ENCODE measurements around the gene FNBP1. TPM values are rescaled to one million over a fixed set of nuclear protein-coding genes. Genes with fewer than 3 reads are reported as not detected.

Gene FNBP1
- total and polyA plus RNA-seq, 2 of the 8 experiments (the other 6 are each of a cell fraction or from before 2014, with no cell fraction given): 7.2 to 40.9 TPM

DNA sequence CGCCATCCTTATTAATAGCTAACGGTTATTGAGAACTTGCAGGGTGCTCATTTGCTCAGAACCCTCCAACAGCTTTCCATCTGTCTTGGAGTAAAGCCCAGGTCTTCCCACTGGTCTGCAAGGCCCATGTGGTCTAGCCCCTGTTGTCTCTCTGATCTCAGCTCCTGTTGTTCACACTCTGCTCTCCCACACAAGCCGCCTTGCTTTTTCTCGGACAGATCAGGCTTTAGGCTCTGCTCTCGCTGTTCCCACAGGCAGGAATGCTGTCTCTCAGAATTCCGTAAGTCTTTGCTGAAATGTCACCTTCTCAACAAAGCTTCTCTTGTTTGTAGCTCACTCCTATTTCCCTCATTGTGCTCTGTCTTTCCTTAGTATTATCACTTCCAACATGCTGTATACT lies 45.1 kb upstream of the FNBP1 start:
- no peak overlapping the region for H2BK120ac ChIP-seq (replicated peaks; ENCODE audit: low read depth, low read length)
- H3K9me3 ChIP-seq (ENCODE audit: insufficient read depth in 2 of 2, low read depth in 1 of 2, low read length in 1 of 2): no peaks in the 10 kb centered on the region
- H3K23ac ChIP-seq (ENCODE audit: insufficient read length): no peak overlapping the region
- no peaks in the 10 kb centered on the region for H3K4me1 ChIP-seq (replicated peaks in 1 of 4; ENCODE audit: control insufficient read depth in 3 of 4, insufficient read depth in 4 of 4, low read length in 3 of 4)
- H3K56ac ChIP-seq (replicated peaks; ENCODE audit: insufficient read length, low read depth, low read length): no peak overlapping the region
- H2AFZ ChIP-seq (ENCODE audit: low read length): no peak overlapping the region
- H4K5ac ChIP-seq (ENCODE audit: insufficient read length, low read depth, low read length): no peak overlapping the region
- no peak overlapping the region for H3K9ac ChIP-seq (replicated peaks in 1 of 4; ENCODE audit: extremely low read depth in 1 of 4, low read depth in 3 of 4, low read length in 3 of 4)
- ChIA-PET POLR2A (ENCODE audit: partially characterized antibody) (interaction anchor here (0.6 kb wide), 1 partner anchor 58 kb away, joined by 3 read pairs; no protein-coding TSS in a partner anchor), CTCF (ENCODE audit: partially characterized antibody) (interaction anchor here (0.5 to 0.6 kb wide), 2 partner anchors 180 to 462 kb away, joined by 3 to 4 read pairs; no protein-coding TSS in a partner anchor)
- H3K27me3 ChIP-seq (replicated peaks in 1 of 4; ENCODE audit: control insufficient read depth in 3 of 4, extremely low read depth in 1 of 4, insufficient read depth in 3 of 4, low read length in 3 of 4): no peaks in the 10 kb centered on the region
- no peak overlapping the region for H2BK5ac ChIP-seq (ENCODE audit: low read depth, low read length)
- H4K8ac ChIP-seq (ENCODE audit: extremely low read depth, insufficient read depth, low read length): no peak overlapping the region
- no peak overlapping the region for H4K91ac ChIP-seq (replicated peaks; ENCODE audit: insufficient read length, low read length)
- no peak overlapping the region for H3K18ac ChIP-seq (ENCODE audit: extremely low read depth, low read length)
- no peak overlapping the region for H3K14ac ChIP-seq (ENCODE audit: insufficient read length)
- H4K20me1 ChIP-seq (replicated peaks in 1 of 2; ENCODE audit: control insufficient read depth in 1 of 2, insufficient read depth in 2 of 2, low read length in 2 of 2): no peaks in the 10 kb centered on the region
- no peaks in the 10 kb centered on the region for H3K79me2 ChIP-seq (ENCODE audit: control insufficient read depth in 1 of 2, insufficient read depth in 2 of 2, low read length in 2 of 2)
- no peak overlapping the region for H3K4ac ChIP-seq (replicated peaks; ENCODE audit: insufficient read length, low read depth, low read length)
- WGBS, 2 experiments (ENCODE audit: extremely low coverage in 1 of 2, insufficient coverage in 1 of 2, insufficient read length in 1 of 2, insufficient replicate concordance in 2 of 2, low coverage in 1 of 2, low lambda C conversion rate in 2 of 2, missing lambda C conversion rate in 1 of 2): 95% methylated on average over 6 of the region's 6 CpGs; no CpG with 5 or more reads in 1 of the 2 experiments
- H3K23me2 ChIP-seq (ENCODE audit: low read depth, low read length): no peaks in the 10 kb centered on the region
- H3K4me3 ChIP-seq (ENCODE audit: extremely low read depth in 1 of 4, insufficient read depth in 2 of 4, low read depth in 3 of 4, low read length in 4 of 4): no peak overlapping the region
- H2AK5ac ChIP-seq (ENCODE audit: low read depth, low read length): no peak overlapping the region
- no peaks in the 10 kb centered on the region for H3K79me1 ChIP-seq (ENCODE audit: low read depth, low read length)
- H2BK20ac ChIP-seq (ENCODE audit: low read length): no peak overlapping the region
- DNase-seq (ENCODE audit: low read depth in 1 of 2, low spot score in 2 of 2) (no peak), FAIRE-seq (no peak)
- H3K27ac ChIP-seq (ENCODE audit: low read depth, low read length): no peak overlapping the region
- no peak for TF ChIP-seq SIX5 (IDR thresholded peaks at IDR 0.05; ENCODE audit: low read depth, low read length)
- no peak for TF ChIP-seq CEBPB (IDR thresholded peaks at IDR 0.05; ENCODE audit: low read depth, low read length)
- TF ChIP-seq SP1 (IDR thresholded peaks at IDR 0.05; ENCODE audit: low read depth, low read length): no peak
- no peak for TF ChIP-seq RNF2 (IDR thresholded peaks at IDR 0.05; ENCODE audit: borderline replicate concordance, low read depth, low read length, missing control alignments, poor library complexity, severe bottlenecking)
- no peak for TF ChIP-seq MAFK (IDR thresholded peaks at IDR 0.05; ENCODE audit: low read depth, low read length)
- no peak for TF ChIP-seq CBX8 (IDR thresholded peaks at IDR 0.05; ENCODE audit: borderline replicate concordance, low read depth, low read length)
- no peak overlapping the region for H3K4me2 ChIP-seq (ENCODE audit: insufficient read depth in 1 of 2, low read depth in 2 of 2, low read length in 2 of 2)
- H2BK12ac ChIP-seq (ENCODE audit: low read depth, low read length): no peak overlapping the region
- peaks cover 0 to 25% (median 15%) of the 10 kb centered on the region in 4 experiments; a peak in 7 of 8 replicates for H3K36me3 ChIP-seq (ENCODE audit: control insufficient read depth in 2 of 4, insufficient read depth in 4 of 4, low read length in 3 of 4)
- H2BK15ac ChIP-seq (ENCODE audit: low read length): no peak overlapping the region
